ENCODE measurements around the gene CHPT1.

- no peak for TF ChIP-seq ZNF655 (CRISPR knock-in tag; IDR thresholded peaks at IDR 0.05)
- no peak for TF ChIP-seq MTA2 (IDR thresholded peaks at IDR 0.05; ENCODE audit: low read depth)
These were observed 48.8 kb downstream of the CHPT1 start for GRCh38 chr12:101746196-101746595.

Measured in K562 (cell line).